Small intestine (tissue), 7 donors: ENCODE measurements around the gene NUDCD3. TPM values are rescaled to one million over a fixed set of nuclear protein-coding genes. Genes with fewer than 3 reads are reported as not detected.

Source experiments
- DNase-seq, 2 donors: peaks; one replicate each; pipeline versions ENCODE4 v3.0.0 to v3.0.0-alpha.2; 2013
- FAIRE-seq: peaks from 2 replicates; lab custom pipeline; 2012; peaks lifted over from hg19 to GRCh38; lab: Jason Lieb, UNC
- H3K27ac ChIP-seq, 3 donors: one replicate each; pipeline ENCODE4 v1.5.1; 2013; ENCODE audit warnings: low read length in 2 of 3, mild to moderate bottlenecking in 2 of 3, control low read depth in 1 of 3, inconsistent platforms in 1 of 3, low read depth in 1 of 3, moderate library complexity in 1 of 3
- H3K27me3 ChIP-seq, 3 donors: one replicate each; pipeline ENCODE4 v1.6.1; 2013; ENCODE audit warnings: low read length in 3 of 3, inconsistent platforms in 1 of 3; ENCODE audit not compliant: control insufficient read depth in 3 of 3, insufficient read depth in 3 of 3
- H3K36me3 ChIP-seq, 3 donors: one replicate each; pipeline ENCODE4 v1.6.1; 2013; ENCODE audit warnings: low read length in 3 of 3, inconsistent platforms in 1 of 3, low read depth in 1 of 3, mild to moderate bottlenecking in 1 of 3, moderate library complexity in 1 of 3; ENCODE audit not compliant: control insufficient read depth in 3 of 3, insufficient read depth in 2 of 3
- H3K4me1 ChIP-seq, 3 donors: one replicate each; pipeline ENCODE4 v1.6.1; 2013; ENCODE audit warnings: low read length in 2 of 3, inconsistent platforms in 1 of 3, low read depth in 1 of 3, mild to moderate bottlenecking in 1 of 3, moderate library complexity in 1 of 3; ENCODE audit not compliant: control insufficient read depth in 3 of 3, insufficient read depth in 2 of 3
- H3K4me3 ChIP-seq, 3 donors: one replicate each; pipeline ENCODE4 v1.5.1; 2013; ENCODE audit warnings: low read length in 3 of 3, control low read depth in 1 of 3, inconsistent platforms in 1 of 3, low read depth in 1 of 3, mild to moderate bottlenecking in 1 of 3, moderate library complexity in 1 of 3
- H3K9me3 ChIP-seq, 2 donors: one replicate each; pipeline ENCODE4 v1.6.1; 2013; ENCODE audit warnings: low read depth in 1 of 2, low read length in 1 of 2; ENCODE audit not compliant: control insufficient read depth in 2 of 2, insufficient read depth in 1 of 2
- WGBS, 3 donors: extraction: QIAGEN DNeasy Blood & Tissue Kit; methylation state at CpG; one replicate each; pipeline ENCODE4 v1.1.7; 2013; 5-methylcytosine and 5-hydroxymethylcytosine counted together
- polyA plus RNA-seq, 4 donors: library from polyadenylated mRNA; stranded (reverse) in 3 of 4; unstranded in 1 of 4; fragments of 200-250 nt in 3 of 4; fragments of 120-200 nt in 1 of 4; gene quantifications; one replicate each; pipeline versions ENCODE4 v1.2.1 to v1.2.3, GENCODE V29; 2013
- donor health status: healthy with polysubstance abuse.
- donor health status: control.
- donor health status: control.
- donor health status: Bipolar disorder and iron deficiency.
- donor health status: healthy.

NUDCD3 gene
- polyA plus RNA-seq, 4 donors = 13.4 to 67.0 (median 25.6) TPM

- WGBS, 3 donors = 89 to 94% (median 93%) methylated on average over 14 of the region's 14 CpGs
- Histone ChIP-seq H3K27ac (no peak overlapping the region), H3K36me3 (peaks cover 4 to 88% (median 21%) of the 10 kb centered on the region in 3 donors), H3K4me1 (no peaks in the 10 kb centered on the region), H3K9me3 (no peaks in the 10 kb centered on the region), H3K4me3 (no peak overlapping the region), H3K27me3 (no peaks in the 10 kb centered on the region)
- DNase-seq (no peak), FAIRE-seq (no peak)
These were observed 102.1 kb downstream of the NUDCD3 start for GRCh38 chr7:44388089-44388970.

- Histone ChIP-seq H3K36me3 (peaks cover 7 to 88% (median 23%) of the 10 kb centered on the region in 3 donors), H3K9me3 (no peaks in the 10 kb centered on the region), H3K4me3 (no peak overlapping the region), H3K4me1 (no peaks in the 10 kb centered on the region), H3K27ac (no peak overlapping the region), H3K27me3 (no peaks in the 10 kb centered on the region)
- FAIRE-seq (no peak), DNase-seq (no peak)
- 15 to 69% (median 39%) methylated on average over 2 of the region's 2 CpGs for WGBS, 3 donors
These were observed 103.1 kb downstream of the NUDCD3 start for GRCh38 chr7:44387389-44387788.

GRCh38 chr7:44386139-44386913 lies 104.1 kb downstream of the NUDCD3 start:
- no peaks in the 10 kb centered on the region for H3K4me1 ChIP-seq
- peaks cover 7 to 86% (median 23%) of the 10 kb centered on the region in 3 donors for H3K36me3 ChIP-seq
- FAIRE-seq = no peak

GRCh38 chr7:44385434-44386138 lies 104.9 kb downstream of the NUDCD3 start:
- FAIRE-seq (no peak), DNase-seq (no peak)
- no peaks in the 10 kb centered on the region for H3K27me3 ChIP-seq
- H3K9me3 ChIP-seq = no peaks in the 10 kb centered on the region
- H3K4me1 ChIP-seq = no peaks in the 10 kb centered on the region
- no peak overlapping the region for H3K4me3 ChIP-seq
- H3K27ac ChIP-seq = no peak overlapping the region
- H3K36me3 ChIP-seq = peaks cover 7 to 86% (median 21%) of the 10 kb centered on the region in 3 donors
- WGBS, 3 donors = 86 to 88% (median 88%) methylated on average over 13 of the region's 13 CpGs

More at GRCh38 chr7:44386139-44386913, 104.1 kb downstream of the NUDCD3 start:
- Histone ChIP-seq H3K27ac (no peak overlapping the region), H3K27me3 (no peaks in the 10 kb centered on the region), H3K4me3 (no peak overlapping the region), H3K9me3 (no peaks in the 10 kb centered on the region)
- WGBS, 3 donors = 83 to 88% (median 85%) methylated on average over 8 of the region's 8 CpGs
- no peak for DNase-seq

DNA sequence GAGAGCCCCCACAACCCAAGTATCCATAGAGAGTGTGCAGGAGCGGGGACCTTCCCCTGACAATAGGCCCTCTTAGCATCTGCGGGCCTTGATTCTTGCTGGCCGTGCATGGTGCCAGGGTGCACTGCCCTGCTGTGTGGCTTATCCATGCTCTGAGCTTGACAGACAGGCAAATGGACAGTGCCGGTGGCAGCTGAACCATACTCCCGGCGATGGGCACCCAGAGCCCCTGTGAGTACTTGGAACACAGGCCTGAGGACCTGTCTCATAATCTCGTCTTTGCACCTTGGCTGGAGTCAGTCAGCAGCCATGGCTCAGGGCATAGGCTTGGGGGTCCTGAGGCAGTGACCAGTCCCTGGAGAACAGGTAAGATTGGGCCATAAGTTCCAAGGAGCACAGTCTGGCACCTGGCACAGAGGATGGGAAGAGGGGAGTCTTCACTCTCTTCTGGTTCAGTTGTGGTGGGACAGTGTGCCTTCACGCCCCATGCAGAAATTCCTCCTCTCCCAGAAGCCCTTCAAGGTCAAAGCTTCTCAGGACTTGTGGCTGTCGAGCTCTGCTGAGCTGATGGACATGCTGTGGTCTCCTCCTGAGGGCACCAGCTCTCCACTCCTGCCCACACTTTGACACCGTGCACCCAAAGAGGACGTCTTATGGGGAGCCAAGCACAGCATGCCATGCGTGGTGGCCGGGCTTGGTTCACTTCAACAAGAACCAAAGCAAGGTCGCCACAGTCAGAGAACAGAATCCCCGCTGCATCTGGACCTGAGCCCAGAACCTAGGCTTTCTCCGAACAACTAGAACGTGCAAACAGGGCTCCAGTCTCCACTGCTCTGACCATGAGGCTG lies 105.6 kb downstream of the NUDCD3 start:
- Histone ChIP-seq H3K27ac (no peak overlapping the region), H3K4me1 (no peaks in the 10 kb centered on the region), H3K4me3 (no peak overlapping the region), H3K9me3 (no peaks in the 10 kb centered on the region), H3K36me3 (peaks cover 7 to 85% (median 21%) of the 10 kb centered on the region in 3 donors), H3K27me3 (no peaks in the 10 kb centered on the region)
- no peak for DNase-seq
- no peak for FAIRE-seq
- 93 to 97% (median 95%) methylated on average over 17 of the region's 17 CpGs for WGBS, 3 donors

- WGBS, 3 donors = 90 to 95% (median 94%) methylated on average over 11 of the region's 11 CpGs
- Histone ChIP-seq H3K27me3 (no peaks in the 10 kb centered on the region), H3K36me3 (peaks cover 7 to 75% (median 14%) of the 10 kb centered on the region in 3 donors), H3K4me1 (no peaks in the 10 kb centered on the region), H3K9me3 (no peaks in the 10 kb centered on the region), H3K27ac (no peak overlapping the region), H3K4me3 (no peak overlapping the region)
- DNase-seq (no peak), FAIRE-seq (no peak)
These were observed 106.9 kb downstream of the NUDCD3 start for GRCh38 chr7:44383566-44383965.

- H3K4me3 ChIP-seq = no peak overlapping the region
- H3K27ac ChIP-seq = no peak overlapping the region
- FAIRE-seq (no peak), DNase-seq (no peak)
- no peaks in the 10 kb centered on the region for H3K4me1 ChIP-seq
- peaks cover 7 to 68% (median 13%) of the 10 kb centered on the region in 3 donors for H3K36me3 ChIP-seq
- 84 to 91% (median 89%) methylated on average over 13 of the region's 13 CpGs for WGBS, 3 donors
- H3K27me3 ChIP-seq = no peaks in the 10 kb centered on the region
- no peaks in the 10 kb centered on the region for H3K9me3 ChIP-seq
These were observed 107.8 kb downstream of the NUDCD3 start for GRCh38 chr7:44382459-44383265.
